Natural killer cell (primary cell): Measurements from ENCODE around the gene DLG5. TPM values are rescaled to one million over a fixed set of nuclear protein-coding genes. Genes with fewer than 3 reads are reported as not detected.

Experiments used
- ATAC-seq, 3 donors: fragments of 150-1000 bp in 2 of 3; fragments of 200-7000 bp in 1 of 3; cut with Tn5 transposase; 1 replicate in 1 of 3; 2 replicates in 2 of 3; pipeline ENCODE4 v1.10.0; 2021; ENCODE audit warnings: mild to moderate bottlenecking in 2 of 3, moderate library complexity in 2 of 3
- DNase-seq, 2 donors: peaks; one replicate each; pipeline versions ENCODE4 v3.0.0 to v3.0.0-alpha.2; 2013 to 2021; ENCODE audit warnings: mixed read lengths in 1 of 2
- H3K27ac ChIP-seq: one replicate; pipeline ENCODE4 v1.5.1; 2013; ENCODE audit warnings: mild to moderate bottlenecking, low read length
- H3K27me3 ChIP-seq: one replicate; pipeline ENCODE4 v1.6.1; 2013; ENCODE audit warnings: low read length; ENCODE audit not compliant: control insufficient read depth, insufficient read depth
- H3K36me3 ChIP-seq: one replicate; pipeline ENCODE4 v1.6.1; 2013; ENCODE audit warnings: low read length; ENCODE audit not compliant: control insufficient read depth, insufficient read depth
- H3K4me1 ChIP-seq: one replicate; pipeline ENCODE4 v1.6.1; 2013; ENCODE audit warnings: low read length; ENCODE audit not compliant: control insufficient read depth, insufficient read depth
- H3K4me3 ChIP-seq: one replicate; pipeline ENCODE4 v1.5.1; 2013; ENCODE audit warnings: low read length
- H3K9me3 ChIP-seq: one replicate; pipeline ENCODE4 v1.6.1; 2013; ENCODE audit warnings: low read length; ENCODE audit not compliant: control insufficient read depth, insufficient read depth
- H3K27ac Mint-ChIP-seq, 2 donors: one replicate each; pipeline ENCODE4 v1.8.0; 2022; ENCODE audit warnings: mild to moderate bottlenecking in 2 of 2, mixed read lengths in 2 of 2, moderate library complexity in 1 of 2
- H3K27me3 Mint-ChIP-seq, 2 donors: one replicate each; pipeline ENCODE4 v1.8.0; 2022; ENCODE audit warnings: low read depth in 2 of 2, mixed read lengths in 2 of 2
- H3K36me3 Mint-ChIP-seq: one replicate; pipeline ENCODE4 v1.8.0; 2022; ENCODE audit warnings: mixed read lengths
- H3K4me1 Mint-ChIP-seq, 2 donors: one replicate each; pipeline ENCODE4 v1.8.0; 2022; ENCODE audit warnings: mixed read lengths in 2 of 2
- H3K4me3 Mint-ChIP-seq: one replicate; pipeline ENCODE4 v1.8.0; 2022; ENCODE audit warnings: mild to moderate bottlenecking, moderate library complexity, mixed read lengths
- H3K9me3 Mint-ChIP-seq, 2 donors: one replicate each; pipeline ENCODE4 v1.8.0; 2022; ENCODE audit warnings: mixed read lengths in 2 of 2
- WGBS: methylation state at CpG from one replicate; pipeline ENCODE4 v1.1.7; 2013; ENCODE audit warnings: missing lambda C conversion rate; ENCODE audit not compliant: insufficient coverage; 5-methylcytosine and 5-hydroxymethylcytosine counted together
- intact Hi-C: fragments of 100-400 bp; cut with micrococcal nuclease; formaldehyde crosslinking; loops from one replicate; pipeline ENCODE4 v1.14.2; 2022
- total RNA-seq, 4 donors: library from RNA; stranded (reverse); fragments of 120-200 nt in 1 of 4; gene quantifications; one replicate each; pipeline versions ENCODE4 v1.2.3 to v1.2.4, GENCODE V29; 2013 to 2022
- TF ChIP-seq, protein P1 (sequence below): fragments of 200-600 bp; IDR thresholded peaks from one replicate; pipeline ENCODE4 v1.8.0; 2022; ENCODE audit warnings: antibody characterized with exemption

Gene DLG5
- total RNA-seq, 3 donors from 2014 or later (not counting 1 experiment from before 2014, with no cell fraction given): 52.8 to 75.0 (median 52.9) TPM

- Mint-ChIP-seq H3K4me3 (no peak overlapping the region), H3K27ac (no peak overlapping the region), H3K27me3 (no peaks in the 10 kb centered on the region), H3K9me3 (no peaks in the 10 kb centered on the region), H3K36me3 (no peaks in the 10 kb centered on the region), H3K4me1 (peaks cover 23 to 37% of the 10 kb centered on the region in 2 donors)
- intact Hi-C loops: no loop called here
- WGBS: 89% methylated on average over 4 of the region's 4 CpGs
- DNase-seq (no peak), ATAC-seq (no peak)
- Histone ChIP-seq H3K9me3 (no peaks in the 10 kb centered on the region), H3K27ac (no peak overlapping the region), H3K4me1 (no peaks in the 10 kb centered on the region), H3K36me3 (no peaks in the 10 kb centered on the region), H3K27me3 (peaks cover 1% of the 10 kb centered on the region), H3K4me3 (no peak overlapping the region)
- TF ChIP-seq, protein P1, sequence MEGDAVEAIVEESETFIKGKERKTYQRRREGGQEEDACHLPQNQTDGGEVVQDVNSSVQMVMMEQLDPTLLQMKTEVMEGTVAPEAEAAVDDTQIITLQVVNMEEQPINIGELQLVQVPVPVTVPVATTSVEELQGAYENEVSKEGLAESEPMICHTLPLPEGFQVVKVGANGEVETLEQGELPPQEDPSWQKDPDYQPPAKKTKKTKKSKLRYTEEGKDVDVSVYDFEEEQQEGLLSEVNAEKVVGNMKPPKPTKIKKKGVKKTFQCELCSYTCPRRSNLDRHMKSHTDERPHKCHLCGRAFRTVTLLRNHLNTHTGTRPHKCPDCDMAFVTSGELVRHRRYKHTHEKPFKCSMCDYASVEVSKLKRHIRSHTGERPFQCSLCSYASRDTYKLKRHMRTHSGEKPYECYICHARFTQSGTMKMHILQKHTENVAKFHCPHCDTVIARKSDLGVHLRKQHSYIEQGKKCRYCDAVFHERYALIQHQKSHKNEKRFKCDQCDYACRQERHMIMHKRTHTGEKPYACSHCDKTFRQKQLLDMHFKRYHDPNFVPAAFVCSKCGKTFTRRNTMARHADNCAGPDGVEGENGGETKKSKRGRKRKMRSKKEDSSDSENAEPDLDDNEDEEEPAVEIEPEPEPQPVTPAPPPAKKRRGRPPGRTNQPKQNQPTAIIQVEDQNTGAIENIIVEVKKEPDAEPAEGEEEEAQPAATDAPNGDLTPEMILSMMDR: no peak
Observed at GRCh38 chr10:77919713-77920108, 6.8 kb downstream of the DLG5 start.

- DNase-seq: no peak
- Mint-ChIP-seq H3K4me1 (peaks cover 11 to 24% of the 10 kb centered on the region in 2 donors), H3K27me3 (no peaks in the 10 kb centered on the region), H3K9me3 (no peaks in the 10 kb centered on the region), H3K27ac (no peak overlapping the region), H3K36me3 (no peaks in the 10 kb centered on the region), H3K4me3 (no peak overlapping the region)
- intact Hi-C loops: no loop called here
- Histone ChIP-seq H3K27me3 (no peaks in the 10 kb centered on the region), H3K36me3 (no peaks in the 10 kb centered on the region), H3K4me1 (peaks cover 9% of the 10 kb centered on the region), H3K27ac (no peak overlapping the region), H3K9me3 (no peaks in the 10 kb centered on the region), H3K4me3 (no peak overlapping the region)
- 91% methylated on average over 9 of the region's 10 CpGs for WGBS
- no peak for ATAC-seq
- TF ChIP-seq, protein P1: no peak
Observed at GRCh38 chr10:77915319-77916105, 11.0 kb downstream of the DLG5 start.

- Mint-ChIP-seq H3K27me3 (no peaks in the 10 kb centered on the region), H3K4me1 (peaks cover 22 to 28% of the 10 kb centered on the region in 2 donors), H3K27ac (no peak overlapping the region), H3K36me3 (no peaks in the 10 kb centered on the region), H3K9me3 (no peaks in the 10 kb centered on the region), H3K4me3 (no peak overlapping the region)
- ATAC-seq (no peak), DNase-seq (no peak)
- no peaks in the 10 kb centered on the region for H3K27me3 ChIP-seq
- no peak overlapping the region for H3K27ac ChIP-seq
- H3K9me3 ChIP-seq: no peaks in the 10 kb centered on the region
- H3K4me1 ChIP-seq: peaks cover 9% of the 10 kb centered on the region
- H3K4me3 ChIP-seq: no peak overlapping the region
- TF ChIP-seq, protein P1: no peak
- intact Hi-C loops: no loop called here
- no peaks in the 10 kb centered on the region for H3K36me3 ChIP-seq
- 80% methylated on average over 3 of the region's 4 CpGs for WGBS
Observed at GRCh38 chr10:77913090-77913489, 13.5 kb downstream of the DLG5 start.

DNA sequence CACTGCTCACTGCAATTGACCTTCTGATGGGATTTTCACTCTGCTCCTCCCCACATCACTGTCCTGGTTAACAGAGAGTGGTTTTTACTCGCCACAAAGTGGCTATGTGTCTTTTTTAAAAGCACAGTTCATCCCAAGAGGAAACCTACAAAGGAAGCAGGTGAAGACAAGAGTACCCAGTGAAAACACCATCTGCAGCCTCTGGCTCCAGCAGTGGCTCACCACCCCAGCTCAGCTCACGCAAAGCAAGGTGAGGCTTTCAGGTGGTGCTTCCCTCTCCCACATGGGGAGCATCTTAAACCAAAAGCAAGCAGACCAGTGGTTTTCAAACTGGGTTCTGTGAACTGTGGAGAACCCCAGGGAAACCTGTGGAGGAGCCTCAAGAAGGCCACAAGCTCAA, 14.0 kb downstream of the DLG5 start:
- H3K27ac ChIP-seq: no peak overlapping the region
- 9% methylated on average over 2 of the region's 2 CpGs for WGBS
- Mint-ChIP-seq H3K9me3 (no peaks in the 10 kb centered on the region), H3K27me3 (no peaks in the 10 kb centered on the region), H3K36me3 (no peaks in the 10 kb centered on the region), H3K4me1 (peaks cover 26 to 33% of the 10 kb centered on the region in 2 donors), H3K27ac (no peak overlapping the region), H3K4me3 (no peak overlapping the region)
- TF ChIP-seq, protein P1: no peak
- no peaks in the 10 kb centered on the region for H3K27me3 ChIP-seq
- H3K36me3 ChIP-seq: no peaks in the 10 kb centered on the region
- peaks cover 9% of the 10 kb centered on the region for H3K4me1 ChIP-seq
- intact Hi-C loops: no loop called here
- H3K4me3 ChIP-seq: no peak overlapping the region
- no peaks in the 10 kb centered on the region for H3K9me3 ChIP-seq
- ATAC-seq (no peak), DNase-seq (no peak)
